ENCODE measurements around the gene POLR1C.

POLR1C gene

GRCh38 chr6:43509142-43509983 is 7.5 kb upstream of the POLR1C start:
- peak overlapping the region; percentile 64 for H3K27ac ChIP-seq (ENCODE audit: low read depth, low read length)
- H3K36me3 ChIP-seq (ENCODE audit: control insufficient read depth in 1 of 2, insufficient read depth in 2 of 2, low read length in 2 of 2) = peaks cover 27 to 46% of the 10 kb centered on the region in 2 donors
- peak overlapping the region; percentile 1 to 40 for H3K9ac ChIP-seq (ENCODE audit: low read depth in 1 of 2, low read length in 2 of 2)
- H3K9me3 ChIP-seq (ENCODE audit: control insufficient read depth in 1 of 2, low read length in 2 of 2) = no peaks in the 10 kb centered on the region
- H3K27me3 ChIP-seq (ENCODE audit: control insufficient read depth in 1 of 2, insufficient read depth in 2 of 2, low read length in 2 of 2) = peaks cover 0 to 15% of the 10 kb centered on the region in 2 donors
- H3K4me3 ChIP-seq (ENCODE audit: low read depth in 1 of 2, low read length in 2 of 2) = peak overlapping the region; percentile 47 to 75
- peaks cover 29 to 33% of the 10 kb centered on the region in 2 donors for H3K4me1 ChIP-seq (ENCODE audit: control insufficient read depth in 1 of 2, insufficient read depth in 2 of 2, low read length in 2 of 2)

- peaks cover 34% of the 10 kb centered on the region in 2 donors for H3K4me1 ChIP-seq (ENCODE audit: control insufficient read depth in 1 of 2, insufficient read depth in 2 of 2, low read length in 2 of 2)
- peak within 1 kb of the TSS; percentile 58 to 63 for H3K9ac ChIP-seq (ENCODE audit: low read depth in 1 of 2, low read length in 2 of 2)
- peaks cover 31 to 47% of the 10 kb centered on the region in 2 donors for H3K36me3 ChIP-seq (ENCODE audit: control insufficient read depth in 1 of 2, insufficient read depth in 2 of 2, low read length in 2 of 2)
- peak within 1 kb of the TSS; percentile 64 for H3K27ac ChIP-seq (ENCODE audit: low read depth, low read length)
- H3K9me3 ChIP-seq (ENCODE audit: control insufficient read depth in 1 of 2, low read length in 2 of 2) = no peaks in the 10 kb centered on the region
- H3K27me3 ChIP-seq (ENCODE audit: control insufficient read depth in 1 of 2, insufficient read depth in 2 of 2, low read length in 2 of 2) = peaks cover 0 to 15% of the 10 kb centered on the region in 2 donors
- H3K4me3 ChIP-seq (ENCODE audit: low read depth in 1 of 2, low read length in 2 of 2) = peak within 1 kb of the TSS; percentile 47 to 75
These were observed 6.7 kb upstream of the POLR1C start, which contains the start of gene LRRC73 for GRCh38 chr6:43509984-43510826. LRRC73 (minus strand) TSS chr6:43510346; CDS start chr6:43509785, 561 bp downstream.

- H3K4me1 ChIP-seq (ENCODE audit: control insufficient read depth in 1 of 2, insufficient read depth in 2 of 2, low read length in 2 of 2) = peaks cover 40% of the 10 kb centered on the region in 2 donors
- peak overlapping the region; percentile 58 to 63 for H3K9ac ChIP-seq (ENCODE audit: low read depth in 1 of 2, low read length in 2 of 2)
- H3K27ac ChIP-seq (ENCODE audit: low read depth, low read length) = peak overlapping the region; percentile 64
These were observed 6.1 kb upstream of the POLR1C start for GRCh38 chr6:43510827-43511163.

GRCh38 chr6:43511824-43512415 is 5.0 kb upstream of the POLR1C start:
- Histone ChIP-seq H3K4me1 (ENCODE audit: control insufficient read depth in 1 of 2, insufficient read depth in 2 of 2, low read length in 2 of 2) (peaks cover 42 to 44% of the 10 kb centered on the region in 2 donors), H3K9ac (ENCODE audit: low read depth in 1 of 2, low read length in 2 of 2) (peak overlapping the region in 1 of 2 donors; percentile 19), H3K27ac (ENCODE audit: low read depth, low read length) (no peak overlapping the region), H3K27me3 (ENCODE audit: control insufficient read depth in 1 of 2, insufficient read depth in 2 of 2, low read length in 2 of 2) (peaks cover 0 to 15% of the 10 kb centered on the region in 2 donors), H3K4me3 (ENCODE audit: low read depth in 1 of 2, low read length in 2 of 2) (no peak overlapping the region), H3K36me3 (ENCODE audit: control insufficient read depth in 1 of 2, insufficient read depth in 2 of 2, low read length in 2 of 2) (peaks cover 31 to 43% of the 10 kb centered on the region in 2 donors), H3K9me3 (ENCODE audit: control insufficient read depth in 1 of 2, low read length in 2 of 2) (no peaks in the 10 kb centered on the region)

More at GRCh38 chr6:43510827-43511163, 6.1 kb upstream of the POLR1C start:
- Histone ChIP-seq H3K9me3 (ENCODE audit: control insufficient read depth in 1 of 2, low read length in 2 of 2) (no peaks in the 10 kb centered on the region), H3K4me3 (ENCODE audit: low read depth in 1 of 2, low read length in 2 of 2) (peak overlapping the region; percentile 42 to 75), H3K36me3 (ENCODE audit: control insufficient read depth in 1 of 2, insufficient read depth in 2 of 2, low read length in 2 of 2) (peaks cover 31 to 46% of the 10 kb centered on the region in 2 donors), H3K27me3 (ENCODE audit: control insufficient read depth in 1 of 2, insufficient read depth in 2 of 2, low read length in 2 of 2) (peaks cover 0 to 15% of the 10 kb centered on the region in 2 donors)

GRCh38 chr6:43515808-43516207 is 1.1 kb upstream of the POLR1C start:
- H3K27ac ChIP-seq (ENCODE audit: low read depth, low read length) = no peak overlapping the region

GRCh38 chr6:43516367-43516696 is 557 bp upstream of the POLR1C start:
- peaks cover 41 to 61% of the 10 kb centered on the region in 2 donors for H3K36me3 ChIP-seq (ENCODE audit: control insufficient read depth in 1 of 2, insufficient read depth in 2 of 2, low read length in 2 of 2)
- H3K9me3 ChIP-seq (ENCODE audit: control insufficient read depth in 1 of 2, low read length in 2 of 2) = no peaks in the 10 kb centered on the region
- no peaks in the 10 kb centered on the region for H3K27me3 ChIP-seq (ENCODE audit: control insufficient read depth in 1 of 2, insufficient read depth in 2 of 2, low read length in 2 of 2)
- H3K4me3 ChIP-seq (ENCODE audit: low read depth in 1 of 2, low read length in 2 of 2) = peak overlapping the region; percentile 83 to 96
- peak overlapping the region; percentile 78 to 95 for H3K9ac ChIP-seq (ENCODE audit: low read depth in 1 of 2, low read length in 2 of 2)
- peaks cover 28 to 30% of the 10 kb centered on the region in 2 donors for H3K4me1 ChIP-seq (ENCODE audit: control insufficient read depth in 1 of 2, insufficient read depth in 2 of 2, low read length in 2 of 2)
- H3K27ac ChIP-seq (ENCODE audit: low read depth, low read length) = peak overlapping the region; percentile 79

More at GRCh38 chr6:43515808-43516207, 1.1 kb upstream of the POLR1C start:
- peak overlapping the region; percentile 78 to 95 for H3K9ac ChIP-seq (ENCODE audit: low read depth in 1 of 2, low read length in 2 of 2)
- H3K36me3 ChIP-seq (ENCODE audit: control insufficient read depth in 1 of 2, insufficient read depth in 2 of 2, low read length in 2 of 2) = peaks cover 40 to 61% of the 10 kb centered on the region in 2 donors
- peak overlapping the region; percentile 83 to 96 for H3K4me3 ChIP-seq (ENCODE audit: low read depth in 1 of 2, low read length in 2 of 2)
- H3K4me1 ChIP-seq (ENCODE audit: control insufficient read depth in 1 of 2, insufficient read depth in 2 of 2, low read length in 2 of 2) = peaks cover 33 to 36% of the 10 kb centered on the region in 2 donors
- no peaks in the 10 kb centered on the region for H3K9me3 ChIP-seq (ENCODE audit: control insufficient read depth in 1 of 2, low read length in 2 of 2)
- H3K27me3 ChIP-seq (ENCODE audit: control insufficient read depth in 1 of 2, insufficient read depth in 2 of 2, low read length in 2 of 2) = no peaks in the 10 kb centered on the region

GRCh38 chr6:43517505-43518357 is 842 bp downstream of the POLR1C start:
- peaks cover 25% of the 10 kb centered on the region in 2 donors for H3K4me1 ChIP-seq (ENCODE audit: control insufficient read depth in 1 of 2, insufficient read depth in 2 of 2, low read length in 2 of 2)
- H3K27me3 ChIP-seq (ENCODE audit: control insufficient read depth in 1 of 2, insufficient read depth in 2 of 2, low read length in 2 of 2) = no peaks in the 10 kb centered on the region
- no peaks in the 10 kb centered on the region for H3K9me3 ChIP-seq (ENCODE audit: control insufficient read depth in 1 of 2, low read length in 2 of 2)
- H3K36me3 ChIP-seq (ENCODE audit: control insufficient read depth in 1 of 2, insufficient read depth in 2 of 2, low read length in 2 of 2) = peaks cover 32 to 61% of the 10 kb centered on the region in 2 donors
- peak overlapping the region; percentile 83 to 96 for H3K4me3 ChIP-seq (ENCODE audit: low read depth in 1 of 2, low read length in 2 of 2)
- H3K27ac ChIP-seq (ENCODE audit: low read depth, low read length) = no peak overlapping the region
- peak overlapping the region; percentile 79 to 95 for H3K9ac ChIP-seq (ENCODE audit: low read depth in 1 of 2, low read length in 2 of 2)

- no peak overlapping the region for H3K4me3 ChIP-seq (ENCODE audit: low read depth in 1 of 2, low read length in 2 of 2)
- H3K36me3 ChIP-seq (ENCODE audit: control insufficient read depth in 1 of 2, insufficient read depth in 2 of 2, low read length in 2 of 2) = peaks cover 23 to 65% of the 10 kb centered on the region in 2 donors
- no peak overlapping the region for H3K27ac ChIP-seq (ENCODE audit: low read depth, low read length)
- H3K4me1 ChIP-seq (ENCODE audit: control insufficient read depth in 1 of 2, insufficient read depth in 2 of 2, low read length in 2 of 2) = peaks cover 21 to 29% of the 10 kb centered on the region in 2 donors
- no peaks in the 10 kb centered on the region for H3K27me3 ChIP-seq (ENCODE audit: control insufficient read depth in 1 of 2, insufficient read depth in 2 of 2, low read length in 2 of 2)
- H3K9me3 ChIP-seq (ENCODE audit: control insufficient read depth in 1 of 2, low read length in 2 of 2) = no peaks in the 10 kb centered on the region
- H3K9ac ChIP-seq (ENCODE audit: low read depth in 1 of 2, low read length in 2 of 2) = no peak overlapping the region
These were observed 3.2 kb downstream of the POLR1C start for GRCh38 chr6:43520097-43520496.

GRCh38 chr6:43521836-43522235 is 4.9 kb downstream of the POLR1C start:
- H3K4me3 ChIP-seq (ENCODE audit: low read depth in 1 of 2, low read length in 2 of 2) = no peak overlapping the region
- no peak overlapping the region for H3K27ac ChIP-seq (ENCODE audit: low read depth, low read length)
- H3K9ac ChIP-seq (ENCODE audit: low read depth in 1 of 2, low read length in 2 of 2) = no peak overlapping the region
- peaks cover 29 to 77% of the 10 kb centered on the region in 2 donors for H3K36me3 ChIP-seq (ENCODE audit: control insufficient read depth in 1 of 2, insufficient read depth in 2 of 2, low read length in 2 of 2)
- H3K9me3 ChIP-seq (ENCODE audit: control insufficient read depth in 1 of 2, low read length in 2 of 2) = no peaks in the 10 kb centered on the region
- H3K27me3 ChIP-seq (ENCODE audit: control insufficient read depth in 1 of 2, insufficient read depth in 2 of 2, low read length in 2 of 2) = no peaks in the 10 kb centered on the region
- peaks cover 10 to 16% of the 10 kb centered on the region in 2 donors for H3K4me1 ChIP-seq (ENCODE audit: control insufficient read depth in 1 of 2, insufficient read depth in 2 of 2, low read length in 2 of 2)

Data from duodenal mucosa (tissue), 2 donors.